ENCODE data around the gene GATC.
"Not testable (repeated sequence)": the region's sequence is repeated elsewhere in the genome, so short reads cannot be mapped to it uniquely, and the experiment has no call there.

The GATC gene

GRCh38 chr12:120483621-120484020 is 37.4 kb downstream of the GATC start:
- H3K4me1 ChIP-seq (ENCODE audit: insufficient read depth, low read length), result no peaks in the 10 kb centered on the region
- no peaks in the 10 kb centered on the region for H3K9me3 ChIP-seq (ENCODE audit: insufficient read depth, low read length, severe bottlenecking)
- DNase-seq, result no peak
- no peaks in the 10 kb centered on the region for H4K20me1 ChIP-seq (ENCODE audit: insufficient read depth, low read length)
- no peak for TF ChIP-seq CTCF (IDR thresholded peaks at IDR 0.05; ENCODE audit: borderline replicate concordance, extremely low read depth, low read length, poor library complexity, severe bottlenecking)
- TF ChIP-seq EZH2 (IDR thresholded peaks at IDR 0.05; ENCODE audit: borderline replicate concordance, low read depth, low read length, severe bottlenecking), result no peak
- no peaks in the 10 kb centered on the region for H3K79me2 ChIP-seq (ENCODE audit: insufficient read depth, low read length)
- no peak overlapping the region for H3K4me3 ChIP-seq (ENCODE audit: low read depth in 1 of 2, low read length in 2 of 2)
- no peak overlapping the region for H3K27ac ChIP-seq (ENCODE audit: low read length)
- no peaks in the 10 kb centered on the region for H3K27me3 ChIP-seq (ENCODE audit: insufficient read depth, low read length, poor library complexity)
- H2AFZ ChIP-seq (ENCODE audit: low read depth, low read length), result no peak overlapping the region
- no peaks in the 10 kb centered on the region; the same call in 1 of the 2 replicates for H3K36me3 ChIP-seq (ENCODE audit: insufficient read depth, low read length)
- H3K9ac ChIP-seq (ENCODE audit: low read depth, low read length), result no peak overlapping the region
- H3K4me2 ChIP-seq (ENCODE audit: insufficient read depth, low read length), result no peak overlapping the region
- no peak for ATAC-seq (ENCODE audit: insufficient read depth, low read depth)

- H3K36me3 ChIP-seq (ENCODE audit: insufficient read depth, low read length), result peaks cover 4% of the 10 kb centered on the region; the same call in 1 of the 2 replicates
- H3K4me3 ChIP-seq (ENCODE audit: low read depth in 1 of 2, low read length in 2 of 2), result no peak overlapping the region
- H2AFZ ChIP-seq (ENCODE audit: low read depth, low read length), result no peak overlapping the region
- DNase-seq (no peak), ATAC-seq (ENCODE audit: insufficient read depth, low read depth) (no peak)
- H3K9me3 ChIP-seq (ENCODE audit: insufficient read depth, low read length, severe bottlenecking), result no peaks in the 10 kb centered on the region
- no peak overlapping the region for H3K9ac ChIP-seq (ENCODE audit: low read depth, low read length)
- TF ChIP-seq CTCF (IDR thresholded peaks at IDR 0.05; ENCODE audit: borderline replicate concordance, extremely low read depth, low read length, poor library complexity, severe bottlenecking), result no peak
- no peak for TF ChIP-seq EZH2 (IDR thresholded peaks at IDR 0.05; ENCODE audit: borderline replicate concordance, low read depth, low read length, severe bottlenecking)
- no peaks in the 10 kb centered on the region for H3K4me1 ChIP-seq (ENCODE audit: insufficient read depth, low read length)
- no peaks in the 10 kb centered on the region for H3K27me3 ChIP-seq (ENCODE audit: insufficient read depth, low read length, poor library complexity)
- H4K20me1 ChIP-seq (ENCODE audit: insufficient read depth, low read length), result no peaks in the 10 kb centered on the region
- no peak overlapping the region for H3K4me2 ChIP-seq (ENCODE audit: insufficient read depth, low read length)
- H3K79me2 ChIP-seq (ENCODE audit: insufficient read depth, low read length), result no peaks in the 10 kb centered on the region
- no peak overlapping the region for H3K27ac ChIP-seq (ENCODE audit: low read length)
Measured at GRCh38 chr12:120485961-120486881, 40.0 kb downstream of the GATC start.

GRCh38 chr12:120487552-120487951 is 41.3 kb downstream of the GATC start:
- not testable (repeated sequence) for DNase-seq; H3K9ac ChIP-seq (ENCODE audit: low read depth, low read length); H4K20me1 ChIP-seq (ENCODE audit: insufficient read depth, low read length); H3K36me3 ChIP-seq (ENCODE audit: insufficient read depth, low read length); H3K27ac ChIP-seq (ENCODE audit: low read length); H3K27me3 ChIP-seq (ENCODE audit: insufficient read depth, low read length, poor library complexity); H3K4me1 ChIP-seq (ENCODE audit: insufficient read depth, low read length); ATAC-seq (ENCODE audit: insufficient read depth, low read depth); H3K4me2 ChIP-seq (ENCODE audit: insufficient read depth, low read length); H3K79me2 ChIP-seq (ENCODE audit: insufficient read depth, low read length); H2AFZ ChIP-seq (ENCODE audit: low read depth, low read length); H3K4me3 ChIP-seq (ENCODE audit: low read depth in 1 of 2, low read length in 2 of 2); H3K9me3 ChIP-seq (ENCODE audit: insufficient read depth, low read length, severe bottlenecking)

- H4K20me1 ChIP-seq (ENCODE audit: insufficient read depth, low read length), result no peaks in the 10 kb centered on the region
- no peaks in the 10 kb centered on the region for H3K4me1 ChIP-seq (ENCODE audit: insufficient read depth, low read length)
- TF ChIP-seq CTCF (IDR thresholded peaks at IDR 0.05; ENCODE audit: borderline replicate concordance, extremely low read depth, low read length, poor library complexity, severe bottlenecking), result no peak
- TF ChIP-seq EZH2 (IDR thresholded peaks at IDR 0.05; ENCODE audit: borderline replicate concordance, low read depth, low read length, severe bottlenecking), result no peak
- DNase-seq, result no peak
- peaks cover 5% of the 10 kb centered on the region; the same call in 1 of the 2 replicates for H3K36me3 ChIP-seq (ENCODE audit: insufficient read depth, low read length)
- no peak overlapping the region for H3K9ac ChIP-seq (ENCODE audit: low read depth, low read length)
- H3K27ac ChIP-seq (ENCODE audit: low read length), result no peak overlapping the region
- H3K9me3 ChIP-seq (ENCODE audit: insufficient read depth, low read length, severe bottlenecking), result no peaks in the 10 kb centered on the region
- no peak overlapping the region for H3K4me2 ChIP-seq (ENCODE audit: insufficient read depth, low read length)
- no peaks in the 10 kb centered on the region for H3K79me2 ChIP-seq (ENCODE audit: insufficient read depth, low read length)
- ATAC-seq (ENCODE audit: insufficient read depth, low read depth), result no peak
- no peak overlapping the region for H2AFZ ChIP-seq (ENCODE audit: low read depth, low read length)
- no peaks in the 10 kb centered on the region for H3K27me3 ChIP-seq (ENCODE audit: insufficient read depth, low read length, poor library complexity)
- no peak overlapping the region for H3K4me3 ChIP-seq (ENCODE audit: low read depth in 1 of 2, low read length in 2 of 2)
Measured at GRCh38 chr12:120488057-120488640, 41.9 kb downstream of the GATC start.

All from DND-41 (cell line).